RCC 7860 (cell line): ENCODE measurements around the gene GTF2A1.
"Not testable (repeated sequence)": the region's sequence is repeated elsewhere in the genome, so short reads cannot be mapped to it uniquely, and the experiment has no call there.

Experiments used
- DNase-seq: peaks from one replicate; pipeline ENCODE4 v3.0.0-alpha.2; 2015; ENCODE audit warnings: low spot score
- FAIRE-seq: peaks from 2 replicates; lab custom pipeline; 2012; peaks lifted over from hg19 to GRCh38; lab: Jason Lieb, UNC

Gene GTF2A1

GRCh38 chr14:81234278-81234677 lies 13.5 kb upstream of the GTF2A1 start:
- no peak for FAIRE-seq
- no peak for DNase-seq

- no peak for FAIRE-seq
- no peak for DNase-seq
These were observed 12.9 kb upstream of the GTF2A1 start for GRCh38 chr14:81233615-81234014.

GRCh38 chr14:81231540-81231939 lies 10.8 kb upstream of the GTF2A1 start:
- DNase-seq, result no peak
- no peak for FAIRE-seq

- DNase-seq (no peak), FAIRE-seq (no peak)
These were observed 3.5 kb upstream of the GTF2A1 start for GRCh38 chr14:81224222-81224621.

- DNase-seq, FAIRE-seq: not testable (repeated sequence)
These were observed 3.0 kb upstream of the GTF2A1 start for GRCh38 chr14:81223788-81224187.

GRCh38 chr14:81222691-81223090 lies 1.9 kb upstream of the GTF2A1 start:
- no peak for FAIRE-seq
- no peak for DNase-seq

- FAIRE-seq, result no peak
- no peak for DNase-seq
These were observed 1.4 kb upstream of the GTF2A1 start for GRCh38 chr14:81222126-81222525.

- DNase-seq (no peak), FAIRE-seq (no peak)
These were observed 882 bp upstream of the GTF2A1 start for GRCh38 chr14:81221579-81222102.

- FAIRE-seq, result no peak
- no peak for DNase-seq
These were observed 254 bp downstream of the GTF2A1 start for GRCh38 chr14:81220580-81220829.

GRCh38 chr14:81219759-81220579 lies 790 bp downstream of the GTF2A1 start:
- DNase-seq (no peak), FAIRE-seq (no peak)

GRCh38 chr14:81219210-81219758 lies 1.5 kb downstream of the GTF2A1 start:
- FAIRE-seq (peak; percentile 53), DNase-seq (peak; percentile 89)

- no peak for FAIRE-seq
- DNase-seq, result no peak
These were observed 8.9 kb downstream of the GTF2A1 start for GRCh38 chr14:81211844-81212243.

GRCh38 chr14:81209167-81209836 lies 11.5 kb downstream of the GTF2A1 start:
- no peak for DNase-seq

GRCh38 chr14:81208489-81208888 lies 12.3 kb downstream of the GTF2A1 start:
- DNase-seq, result no peak
- no peak for FAIRE-seq

More at GRCh38 chr14:81209167-81209836, 11.5 kb downstream of the GTF2A1 start:
- FAIRE-seq, result no peak

GRCh38 chr14:81206115-81206514 lies 14.6 kb downstream of the GTF2A1 start:
- no peak for FAIRE-seq
- DNase-seq, result peak; percentile 14

- FAIRE-seq (no peak), DNase-seq (no peak)
These were observed 15.1 kb downstream of the GTF2A1 start for GRCh38 chr14:81205639-81206038.

GRCh38 chr14:81200054-81200453 lies 20.7 kb downstream of the GTF2A1 start:
- FAIRE-seq, result no peak
- no peak for DNase-seq

- DNase-seq (no peak), FAIRE-seq (no peak)
These were observed 21.7 kb downstream of the GTF2A1 start for GRCh38 chr14:81199084-81199483.

GRCh38 chr14:81198651-81199050 lies 22.1 kb downstream of the GTF2A1 start:
- no peak for FAIRE-seq
- no peak for DNase-seq

- no peak for FAIRE-seq
- DNase-seq, result no peak
These were observed 26.7 kb downstream of the GTF2A1 start for GRCh38 chr14:81193924-81194633.

- FAIRE-seq (no peak), DNase-seq (no peak)
These were observed 28.2 kb downstream of the GTF2A1 start for GRCh38 chr14:81192594-81192993.
